ENCODE data around the gene CFAP91. TPM values are rescaled to one million over a fixed set of nuclear protein-coding genes. Genes with fewer than 3 reads are reported as not detected.

Gene CFAP91
- total RNA-seq, 1 experiment from 2014 or later = 1.5 TPM

DNA sequence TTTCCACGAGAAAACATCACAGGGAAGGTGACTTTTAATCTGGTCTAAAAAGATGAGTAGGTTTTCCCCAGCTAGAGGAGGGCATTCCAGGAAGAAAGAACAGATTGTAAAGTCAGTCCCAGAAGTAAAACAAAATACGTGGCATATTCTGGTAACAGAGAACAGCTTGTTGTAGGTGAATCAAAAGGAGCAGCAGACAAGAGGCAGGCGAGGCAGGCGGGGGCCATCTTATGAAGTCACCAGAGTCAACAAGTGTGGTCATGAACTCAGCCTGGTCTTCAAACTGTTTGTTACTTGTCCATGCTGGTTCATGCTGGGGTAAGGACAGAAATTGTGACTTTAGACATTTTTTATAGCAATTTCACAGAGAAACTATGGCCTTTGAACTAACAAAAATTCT, 38.5 kb upstream of the CFAP91 start:
- no peak overlapping the region for H3K4me3 Mint-ChIP-seq (ENCODE audit: low read depth, unreplicated experiment)
- intact Hi-C loops (cut with micrococcal nuclease; ENCODE audit: unreplicated experiment) = no loop called here
- BruUV-seq (replicated peaks) = no TSS peak
- TF ChIP-seq, protein P1, sequence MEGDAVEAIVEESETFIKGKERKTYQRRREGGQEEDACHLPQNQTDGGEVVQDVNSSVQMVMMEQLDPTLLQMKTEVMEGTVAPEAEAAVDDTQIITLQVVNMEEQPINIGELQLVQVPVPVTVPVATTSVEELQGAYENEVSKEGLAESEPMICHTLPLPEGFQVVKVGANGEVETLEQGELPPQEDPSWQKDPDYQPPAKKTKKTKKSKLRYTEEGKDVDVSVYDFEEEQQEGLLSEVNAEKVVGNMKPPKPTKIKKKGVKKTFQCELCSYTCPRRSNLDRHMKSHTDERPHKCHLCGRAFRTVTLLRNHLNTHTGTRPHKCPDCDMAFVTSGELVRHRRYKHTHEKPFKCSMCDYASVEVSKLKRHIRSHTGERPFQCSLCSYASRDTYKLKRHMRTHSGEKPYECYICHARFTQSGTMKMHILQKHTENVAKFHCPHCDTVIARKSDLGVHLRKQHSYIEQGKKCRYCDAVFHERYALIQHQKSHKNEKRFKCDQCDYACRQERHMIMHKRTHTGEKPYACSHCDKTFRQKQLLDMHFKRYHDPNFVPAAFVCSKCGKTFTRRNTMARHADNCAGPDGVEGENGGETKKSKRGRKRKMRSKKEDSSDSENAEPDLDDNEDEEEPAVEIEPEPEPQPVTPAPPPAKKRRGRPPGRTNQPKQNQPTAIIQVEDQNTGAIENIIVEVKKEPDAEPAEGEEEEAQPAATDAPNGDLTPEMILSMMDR (IDR thresholded peaks at IDR 0.05; ENCODE audit: unreplicated experiment) = no peak
- no peak for DNase-seq
- no peaks in the 10 kb centered on the region for H3K4me1 Mint-ChIP-seq (ENCODE audit: low read depth, unreplicated experiment)
- no peaks in the 10 kb centered on the region for H3K27me3 Mint-ChIP-seq (ENCODE audit: unreplicated experiment)
- H3K36me3 Mint-ChIP-seq (ENCODE audit: insufficient read depth, unreplicated experiment) = no peaks in the 10 kb centered on the region
- H3K27ac Mint-ChIP-seq (ENCODE audit: unreplicated experiment) = no peak overlapping the region
- no peaks in the 10 kb centered on the region for H3K9me3 Mint-ChIP-seq (ENCODE audit: low read depth, unreplicated experiment)
- CTCF ChIA-PET = no interaction called here

DNA sequence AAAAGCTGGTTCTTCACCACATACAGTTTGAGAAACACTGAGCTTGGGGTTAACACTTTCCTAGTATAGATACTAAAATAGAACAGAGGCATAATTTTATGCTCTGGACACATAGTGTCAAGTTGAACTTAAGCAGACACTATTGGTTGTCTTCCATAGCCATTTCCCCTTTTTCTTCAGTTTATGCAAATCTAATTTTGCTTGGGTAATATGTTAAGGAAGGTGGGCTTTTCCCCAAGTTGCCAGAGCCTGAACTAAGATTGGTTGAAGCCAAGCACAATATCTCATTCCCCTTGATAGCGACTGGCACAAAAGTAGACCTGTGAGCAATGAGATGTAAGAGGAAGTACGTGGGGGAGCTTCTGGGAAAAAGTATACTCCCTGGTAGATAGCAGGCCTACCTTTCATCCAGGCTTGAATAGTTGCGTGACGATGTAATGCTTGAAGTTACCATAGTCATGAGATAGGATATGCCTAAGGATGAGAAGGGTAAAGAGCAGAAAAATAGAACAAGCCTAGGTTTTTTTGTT, 37.9 kb upstream of the CFAP91 start:
- H3K9me3 Mint-ChIP-seq (ENCODE audit: low read depth, unreplicated experiment) = no peaks in the 10 kb centered on the region
- no peaks in the 10 kb centered on the region for H3K4me1 Mint-ChIP-seq (ENCODE audit: low read depth, unreplicated experiment)
- no peaks in the 10 kb centered on the region for H3K36me3 Mint-ChIP-seq (ENCODE audit: insufficient read depth, unreplicated experiment)
- H3K27ac Mint-ChIP-seq (ENCODE audit: unreplicated experiment) = no peak overlapping the region
- no peaks in the 10 kb centered on the region for H3K27me3 Mint-ChIP-seq (ENCODE audit: unreplicated experiment)
- TF ChIP-seq, protein P1 (IDR thresholded peaks at IDR 0.05; ENCODE audit: unreplicated experiment) = no peak
- no peak for DNase-seq
- intact Hi-C loops (cut with micrococcal nuclease; ENCODE audit: unreplicated experiment) = no loop called here
- no peak overlapping the region for H3K4me3 Mint-ChIP-seq (ENCODE audit: low read depth, unreplicated experiment)
- CTCF ChIA-PET = no interaction called here
- no TSS peak for BruUV-seq (replicated peaks)

DNA sequence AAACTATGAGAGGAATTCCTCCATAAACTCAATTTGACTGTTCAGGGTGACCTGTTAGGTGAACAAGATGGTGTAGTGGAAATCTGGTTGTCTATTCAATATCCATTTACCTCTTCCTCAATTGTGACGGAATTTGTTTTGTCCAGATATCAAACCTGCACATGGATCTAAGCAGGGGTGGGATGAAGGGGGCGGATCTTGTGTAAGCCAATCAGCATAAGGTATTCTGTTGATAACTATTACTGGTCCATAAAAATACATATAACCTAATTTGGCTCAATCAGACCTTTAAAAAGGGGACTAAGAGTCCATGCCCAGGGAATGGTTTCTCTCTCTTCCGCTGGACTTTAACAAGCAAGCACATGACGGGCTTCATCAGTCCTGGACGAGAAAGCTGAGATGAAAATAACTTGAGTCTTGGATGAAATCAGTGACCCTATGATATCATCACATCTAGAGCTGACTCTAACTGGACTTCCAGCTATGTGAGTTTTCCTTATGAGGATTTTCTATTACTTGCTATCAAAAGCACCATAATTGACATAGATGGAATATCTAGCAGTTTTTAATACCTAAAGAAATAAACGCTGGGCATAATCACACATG, 36.8 kb upstream of the CFAP91 start:
- no peaks in the 10 kb centered on the region for H3K27me3 Mint-ChIP-seq (ENCODE audit: unreplicated experiment)
- intact Hi-C loops (cut with micrococcal nuclease; ENCODE audit: unreplicated experiment) = no loop called here
- no peaks in the 10 kb centered on the region for H3K4me1 Mint-ChIP-seq (ENCODE audit: low read depth, unreplicated experiment)
- no peak overlapping the region for H3K4me3 Mint-ChIP-seq (ENCODE audit: low read depth, unreplicated experiment)
- no peak for DNase-seq
- TF ChIP-seq, protein P1 (IDR thresholded peaks at IDR 0.05; ENCODE audit: unreplicated experiment) = no peak
- no TSS peak for BruUV-seq (replicated peaks)
- CTCF ChIA-PET = interaction anchor here (0.6 kb wide), 1 partner anchor 1225 kb away, joined by 4 read pairs; no protein-coding TSS in a partner anchor
- H3K36me3 Mint-ChIP-seq (ENCODE audit: insufficient read depth, unreplicated experiment) = no peaks in the 10 kb centered on the region
- no peak overlapping the region for H3K27ac Mint-ChIP-seq (ENCODE audit: unreplicated experiment)
- H3K9me3 Mint-ChIP-seq (ENCODE audit: low read depth, unreplicated experiment) = no peaks in the 10 kb centered on the region

DNA sequence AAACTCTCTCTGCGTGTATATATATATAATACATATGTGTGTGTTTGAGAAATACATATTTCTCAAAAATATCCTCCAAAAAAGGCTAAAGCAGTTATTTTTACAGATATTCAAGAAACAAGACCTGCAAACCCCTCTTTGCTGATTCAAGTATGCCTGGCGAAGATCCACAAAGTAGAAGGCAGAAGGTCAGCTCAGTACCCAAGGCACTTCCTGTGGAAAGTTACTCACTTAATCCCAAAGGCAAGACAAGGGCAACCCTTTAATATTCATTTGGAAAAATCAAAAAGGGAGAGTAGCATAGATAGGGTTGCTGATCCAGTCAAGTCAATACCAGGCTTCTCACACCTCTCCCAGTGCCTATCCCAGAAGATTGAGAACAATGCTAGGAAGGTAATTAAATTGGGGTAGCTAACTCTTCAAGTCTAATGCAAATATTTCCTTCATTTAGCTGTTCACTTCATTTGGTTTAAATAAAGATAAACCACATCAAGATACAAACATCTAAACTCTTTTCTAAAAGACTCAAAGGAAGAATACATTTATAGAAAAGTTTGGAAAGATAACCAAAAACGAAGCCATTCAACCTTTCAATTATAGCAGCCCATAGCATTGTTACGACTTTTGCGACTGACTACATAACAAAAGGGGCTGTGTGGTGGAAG, 32.8 kb upstream of the CFAP91 start:
- H3K27me3 Mint-ChIP-seq (ENCODE audit: unreplicated experiment) = no peaks in the 10 kb centered on the region
- H3K27ac Mint-ChIP-seq (ENCODE audit: unreplicated experiment) = no peak overlapping the region
- DNase-seq = no peak
- no peaks in the 10 kb centered on the region for H3K4me1 Mint-ChIP-seq (ENCODE audit: low read depth, unreplicated experiment)
- H3K36me3 Mint-ChIP-seq (ENCODE audit: insufficient read depth, unreplicated experiment) = no peaks in the 10 kb centered on the region
- BruUV-seq (replicated peaks) = no TSS peak
- no peaks in the 10 kb centered on the region for H3K9me3 Mint-ChIP-seq (ENCODE audit: low read depth, unreplicated experiment)
- intact Hi-C loops (cut with micrococcal nuclease; ENCODE audit: unreplicated experiment) = loop anchor here (10.0 kb wide), 1 partner anchor 205 kb away; the partner anchor contains the start of genes POGLUT1 and TMEM39A
- TF ChIP-seq, protein P1 (IDR thresholded peaks at IDR 0.05; ENCODE audit: unreplicated experiment) = no peak
- CTCF ChIA-PET = no interaction called here
- H3K4me3 Mint-ChIP-seq (ENCODE audit: low read depth, unreplicated experiment) = no peak overlapping the region
